ENCODE measurements around the gene DNHD1.

DNHD1 gene

DNA sequence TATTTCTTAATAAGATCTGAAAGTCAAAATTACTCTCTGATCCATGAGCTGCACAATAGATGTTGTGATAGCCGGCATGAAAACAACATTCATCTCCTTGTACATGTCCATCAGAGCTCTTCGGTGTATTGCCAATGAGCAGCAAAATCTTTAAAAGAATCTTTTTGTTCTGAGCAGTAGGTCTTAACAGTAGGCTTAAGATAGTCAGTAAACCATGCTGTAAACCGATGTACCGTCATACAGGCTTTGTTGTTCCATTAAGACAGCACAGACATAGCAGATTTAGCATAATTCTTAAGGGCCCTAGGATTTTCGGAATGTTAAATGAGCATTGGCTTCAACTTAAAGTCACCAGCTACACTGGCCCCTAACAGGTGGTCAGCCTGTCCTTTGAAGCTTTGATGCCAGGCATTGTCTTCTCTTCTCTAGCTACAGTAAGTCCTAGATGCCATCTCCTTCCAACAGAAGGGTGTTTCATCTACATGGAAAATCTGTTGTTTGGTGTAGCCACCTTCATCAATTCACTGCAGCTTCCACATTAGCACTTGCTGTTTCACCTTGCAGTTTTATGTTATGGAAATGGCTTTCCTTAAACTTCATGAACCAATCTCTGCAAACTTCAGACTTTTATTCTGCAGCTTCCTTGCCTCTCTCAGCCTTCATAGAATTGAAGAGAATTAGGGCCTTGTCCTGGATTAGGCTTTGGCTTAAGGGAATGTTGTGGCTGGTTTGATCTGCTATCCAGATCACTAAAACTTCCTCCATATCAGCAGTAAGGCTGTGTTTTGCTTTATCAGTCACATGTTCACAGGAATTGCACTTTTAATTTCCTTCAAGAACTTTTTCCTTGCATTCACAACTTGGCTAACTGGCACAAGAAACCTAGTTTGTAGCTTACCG, 78.0 kb downstream of the DNHD1 start:
- no peaks in the 10 kb centered on the region for H3K27me3 Mint-ChIP-seq
- peaks cover 4% of the 10 kb centered on the region for H3K36me3 Mint-ChIP-seq
- no peak overlapping the region for H3K4me3 Mint-ChIP-seq
- H3K4me1 Mint-ChIP-seq: no peaks in the 10 kb centered on the region
- no peaks in the 10 kb centered on the region for H3K9me3 Mint-ChIP-seq
- no peak overlapping the region for H3K27ac Mint-ChIP-seq

DNA sequence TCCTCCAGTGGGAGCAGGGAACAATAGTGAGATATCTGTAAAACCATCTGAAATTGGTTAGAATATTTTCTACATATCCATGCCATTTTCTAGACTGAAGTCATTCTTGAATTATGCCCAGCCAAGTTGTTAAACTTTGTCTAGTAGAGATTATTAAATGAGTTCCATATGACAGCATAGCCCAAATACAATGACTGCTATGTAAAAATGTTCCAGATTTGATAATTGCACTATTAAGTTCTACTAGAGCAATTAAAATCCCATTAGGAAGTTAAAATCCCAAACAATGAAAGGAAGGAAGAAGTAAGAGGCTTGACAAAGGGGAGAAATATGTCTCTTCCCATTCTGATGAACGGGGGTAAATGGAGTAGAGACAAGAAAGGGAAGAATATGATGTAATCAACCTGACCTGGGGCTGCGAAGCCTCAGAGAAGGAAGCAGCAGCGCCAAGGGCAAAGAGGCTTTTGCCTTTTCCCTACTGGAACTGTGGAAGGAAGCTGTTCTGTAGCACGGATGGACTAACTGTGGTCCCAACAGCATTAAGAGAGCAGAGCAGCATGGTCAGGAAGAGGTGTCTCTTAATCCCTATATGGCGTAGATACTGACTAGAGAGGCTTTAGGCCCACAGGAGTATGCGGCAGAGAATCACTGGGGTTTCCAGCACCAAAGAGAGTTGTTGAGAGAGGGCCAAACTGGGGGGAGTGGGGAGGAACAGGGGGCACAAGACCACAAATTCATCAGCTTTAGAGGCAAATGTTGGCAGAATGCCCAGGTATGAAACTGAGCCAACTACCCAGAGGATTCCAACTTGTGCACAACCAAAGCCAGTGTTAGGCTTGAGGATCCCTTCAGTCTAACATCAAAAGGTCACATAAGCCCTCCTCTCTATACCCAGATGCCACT, 79.6 kb downstream of the DNHD1 start:
- no peaks in the 10 kb centered on the region for H3K27me3 Mint-ChIP-seq
- no peaks in the 10 kb centered on the region for H3K9me3 Mint-ChIP-seq
- peaks cover 9% of the 10 kb centered on the region for H3K36me3 Mint-ChIP-seq
- H3K4me1 Mint-ChIP-seq: peaks cover 3% of the 10 kb centered on the region
- H3K27ac Mint-ChIP-seq: no peak overlapping the region
- no peak overlapping the region for H3K4me3 Mint-ChIP-seq

DNA sequence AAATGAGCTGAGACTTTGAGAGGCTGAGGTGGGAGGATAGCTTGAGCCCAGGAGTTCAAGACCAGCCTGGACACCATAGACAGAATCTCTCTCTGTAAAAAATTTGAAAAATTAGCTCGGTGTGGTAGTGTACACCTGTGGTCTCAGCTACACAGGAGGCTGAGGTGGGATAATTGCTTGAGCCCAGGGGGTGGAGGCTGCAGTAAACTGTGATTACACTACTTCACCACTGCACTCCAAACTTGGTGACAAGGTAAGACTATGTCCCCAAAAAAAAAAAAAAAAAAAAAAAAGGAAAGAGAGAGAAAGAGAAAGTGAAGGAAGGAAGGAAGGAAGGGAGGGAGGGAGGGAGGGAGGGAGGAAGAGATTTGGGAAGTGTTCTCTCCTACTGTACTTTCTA, 81.1 kb downstream of the DNHD1 start:
- H3K4me3 Mint-ChIP-seq: no peak overlapping the region
- H3K9me3 Mint-ChIP-seq: peaks cover 5% of the 10 kb centered on the region
- H3K27me3 Mint-ChIP-seq: no peaks in the 10 kb centered on the region
- peaks cover 18% of the 10 kb centered on the region for H3K36me3 Mint-ChIP-seq
- H3K4me1 Mint-ChIP-seq: peaks cover 3% of the 10 kb centered on the region
- no peak overlapping the region for H3K27ac Mint-ChIP-seq

DNA sequence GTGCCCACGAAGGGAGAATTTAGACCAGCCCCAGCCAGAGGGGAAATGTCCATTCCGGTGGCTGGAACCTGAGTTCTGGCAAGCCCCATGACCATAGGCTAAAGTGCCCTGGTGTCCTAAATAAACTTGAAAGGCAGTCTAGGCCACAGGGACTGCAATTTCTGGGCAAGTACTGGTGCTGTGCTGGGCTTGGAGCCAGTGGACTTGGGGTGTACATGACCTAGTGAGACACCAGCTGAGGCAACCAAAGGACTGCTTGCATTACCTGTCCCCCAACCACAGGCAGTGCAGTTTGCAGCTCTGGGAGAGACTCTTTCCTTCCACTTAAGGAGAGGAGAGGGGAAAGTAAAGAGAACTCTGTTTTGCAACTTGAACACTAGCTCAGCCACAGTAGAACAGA, 82.6 kb downstream of the DNHD1 start:
- H3K36me3 Mint-ChIP-seq: peaks cover 31% of the 10 kb centered on the region
- no peak overlapping the region for H3K27ac Mint-ChIP-seq

DNA sequence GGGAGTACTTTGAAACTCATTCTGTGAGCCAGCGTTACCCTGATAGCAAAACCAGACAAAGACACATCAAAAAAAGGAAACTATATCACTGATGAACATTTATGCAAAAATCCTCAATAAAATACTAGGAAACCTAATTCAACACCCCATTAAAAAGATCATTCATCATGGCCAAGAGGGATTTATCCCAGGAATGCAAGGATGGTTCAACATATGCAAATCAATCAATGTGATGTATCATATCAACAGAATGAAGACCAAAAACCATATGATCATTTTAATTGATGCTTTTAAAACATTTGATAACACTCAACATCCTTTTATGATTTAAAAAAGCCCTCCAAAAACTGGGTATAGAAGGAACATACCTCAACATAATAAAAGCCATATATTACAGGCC, 86.5 kb downstream of the DNHD1 start:
- no peaks in the 10 kb centered on the region for H3K27me3 Mint-ChIP-seq
- peaks cover 40% of the 10 kb centered on the region for H3K36me3 Mint-ChIP-seq
- H3K4me3 Mint-ChIP-seq: no peak overlapping the region
- no peak overlapping the region for H3K27ac Mint-ChIP-seq
- H3K4me1 Mint-ChIP-seq: peaks cover 3% of the 10 kb centered on the region
- peaks cover 21% of the 10 kb centered on the region for H3K9me3 Mint-ChIP-seq

More for the DNA sequence above, 82.6 kb downstream of the DNHD1 start:
- Mint-ChIP-seq H3K4me1 (peaks cover 3% of the 10 kb centered on the region), H3K9me3 (peaks cover 17% of the 10 kb centered on the region), H3K4me3 (no peak overlapping the region), H3K27me3 (no peaks in the 10 kb centered on the region)

DNA sequence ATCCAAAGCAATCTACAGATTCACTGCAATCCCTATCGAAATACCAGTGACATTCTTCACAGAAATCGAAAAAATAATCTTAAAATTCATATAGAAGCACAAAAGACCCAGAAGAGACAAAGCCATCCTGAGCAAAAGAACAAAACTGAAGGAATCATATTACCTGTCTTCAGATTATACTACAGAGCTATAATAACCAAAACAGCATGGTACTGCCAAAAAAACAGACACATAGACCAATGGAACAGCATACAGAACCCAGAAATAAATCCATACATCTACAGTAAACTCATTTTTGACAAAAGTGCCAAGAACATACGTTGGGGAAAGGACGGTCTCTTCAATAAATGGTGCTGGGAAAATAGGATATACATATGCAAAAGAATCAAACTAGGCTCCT, 87.4 kb downstream of the DNHD1 start:
- H3K36me3 Mint-ChIP-seq: peaks cover 40% of the 10 kb centered on the region
- H3K4me3 Mint-ChIP-seq: no peak overlapping the region
- no peaks in the 10 kb centered on the region for H3K27me3 Mint-ChIP-seq

DNA sequence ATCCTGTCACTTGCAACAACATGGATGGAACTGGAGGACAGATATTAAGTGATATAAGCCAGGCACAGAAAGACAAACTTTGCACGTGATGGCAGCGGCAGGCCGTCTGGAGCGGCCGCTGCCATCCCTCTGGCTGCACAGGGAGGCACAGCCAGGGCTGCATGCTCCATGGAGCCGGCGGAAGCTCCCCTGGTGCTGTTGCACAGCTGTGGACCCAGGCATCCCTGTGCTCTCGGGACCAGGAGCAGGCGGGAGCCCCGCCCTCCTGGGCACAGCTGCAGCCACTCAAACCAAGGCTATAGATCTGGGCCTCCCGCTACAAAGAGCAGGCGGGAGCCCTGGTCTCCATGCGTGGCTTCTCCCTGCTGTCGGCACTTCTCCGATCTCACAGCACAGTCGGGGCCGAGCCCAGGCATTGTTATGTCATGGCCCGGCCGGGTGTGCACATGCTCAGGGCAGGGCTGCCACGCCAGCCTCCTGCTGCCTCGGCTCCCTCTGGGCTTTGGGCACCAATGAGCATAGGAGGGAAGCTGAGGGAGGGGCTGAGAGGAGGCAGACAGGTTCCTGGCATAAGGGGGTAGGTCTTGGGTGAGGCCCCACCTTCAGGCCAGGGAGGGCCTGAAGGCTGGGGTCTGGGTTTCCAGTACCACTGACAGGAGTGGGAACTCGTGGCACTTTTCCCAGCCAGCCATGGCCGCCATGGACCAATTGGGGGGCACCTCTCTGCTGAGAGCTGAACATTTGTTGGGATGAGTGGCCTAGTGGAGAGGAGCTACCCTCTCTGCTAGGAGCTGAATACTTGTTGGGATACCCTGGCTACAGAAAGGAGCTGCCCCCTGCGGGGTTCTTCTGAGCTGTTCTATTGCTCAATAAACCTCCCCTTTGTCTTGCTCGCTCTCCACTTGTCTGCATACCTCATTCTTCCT, 89.6 kb downstream of the DNHD1 start:
- no peaks in the 10 kb centered on the region for H3K4me1 Mint-ChIP-seq
- no peak overlapping the region for H3K4me3 Mint-ChIP-seq
- no peak overlapping the region for H3K27ac Mint-ChIP-seq
- peaks cover 21% of the 10 kb centered on the region for H3K9me3 Mint-ChIP-seq
- no peaks in the 10 kb centered on the region for H3K27me3 Mint-ChIP-seq
- peaks cover 42% of the 10 kb centered on the region for H3K36me3 Mint-ChIP-seq

More for the DNA sequence above, 87.4 kb downstream of the DNHD1 start:
- Mint-ChIP-seq H3K4me1 (peaks cover 3% of the 10 kb centered on the region), H3K27ac (no peak overlapping the region), H3K9me3 (peaks cover 21% of the 10 kb centered on the region)

DNA sequence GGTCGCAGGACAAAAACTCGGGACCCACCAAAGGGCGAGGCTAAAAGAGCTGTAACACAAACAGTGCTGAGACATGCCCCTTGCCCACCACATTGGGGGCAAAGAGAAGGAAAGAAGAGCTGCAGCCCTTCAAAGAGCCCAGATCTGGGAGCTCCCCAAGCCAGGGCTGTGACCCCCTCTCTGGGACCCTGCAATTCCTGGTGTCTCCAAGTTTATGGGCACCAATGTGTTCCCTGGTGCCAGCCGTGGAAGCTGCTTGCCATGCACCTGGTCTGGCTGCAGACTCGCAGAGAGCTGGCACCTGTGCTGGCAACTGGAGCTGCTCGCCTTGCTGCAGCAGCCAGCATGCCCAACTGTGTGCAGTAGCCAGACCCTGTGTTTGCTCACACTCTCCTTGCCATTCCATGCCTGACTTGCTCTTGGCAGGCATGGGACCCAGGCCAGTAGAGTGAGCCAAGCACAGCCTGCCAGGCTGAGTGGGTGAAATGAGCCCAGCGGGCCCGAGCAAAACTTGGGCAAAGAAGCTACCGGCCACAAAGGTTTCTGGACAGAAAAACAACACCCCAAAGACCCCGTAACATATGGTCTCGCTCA, 90.4 kb downstream of the DNHD1 start:
- H3K27ac Mint-ChIP-seq: no peak overlapping the region
- H3K4me3 Mint-ChIP-seq: no peak overlapping the region
- H3K36me3 Mint-ChIP-seq: peaks cover 40% of the 10 kb centered on the region
- H3K9me3 Mint-ChIP-seq: peaks cover 21% of the 10 kb centered on the region
- no peaks in the 10 kb centered on the region for H3K27me3 Mint-ChIP-seq
- no peaks in the 10 kb centered on the region for H3K4me1 Mint-ChIP-seq

DNA sequence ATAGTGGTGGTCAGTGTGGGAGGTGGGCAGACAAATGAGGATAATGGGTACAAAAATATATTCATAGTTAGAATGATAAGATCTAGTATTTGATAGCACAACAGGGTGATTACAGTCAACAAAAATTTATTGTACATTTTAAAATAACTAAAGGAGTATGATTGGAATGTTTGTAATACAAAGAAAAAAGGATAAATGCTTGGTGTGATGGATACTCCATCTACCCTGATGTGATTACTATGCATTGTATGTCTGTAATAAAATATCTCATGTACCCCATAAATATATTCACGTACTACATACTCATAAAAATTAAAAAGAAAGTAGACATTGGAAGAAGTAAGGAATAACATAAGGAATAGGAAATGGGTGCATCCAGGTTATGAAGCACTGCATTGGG, 90.9 kb downstream of the DNHD1 start:
- Mint-ChIP-seq H3K36me3 (peaks cover 36% of the 10 kb centered on the region), H3K27ac (no peak overlapping the region), H3K27me3 (no peaks in the 10 kb centered on the region), H3K4me1 (no peaks in the 10 kb centered on the region), H3K4me3 (no peak overlapping the region), H3K9me3 (peaks cover 17% of the 10 kb centered on the region)

DNA sequence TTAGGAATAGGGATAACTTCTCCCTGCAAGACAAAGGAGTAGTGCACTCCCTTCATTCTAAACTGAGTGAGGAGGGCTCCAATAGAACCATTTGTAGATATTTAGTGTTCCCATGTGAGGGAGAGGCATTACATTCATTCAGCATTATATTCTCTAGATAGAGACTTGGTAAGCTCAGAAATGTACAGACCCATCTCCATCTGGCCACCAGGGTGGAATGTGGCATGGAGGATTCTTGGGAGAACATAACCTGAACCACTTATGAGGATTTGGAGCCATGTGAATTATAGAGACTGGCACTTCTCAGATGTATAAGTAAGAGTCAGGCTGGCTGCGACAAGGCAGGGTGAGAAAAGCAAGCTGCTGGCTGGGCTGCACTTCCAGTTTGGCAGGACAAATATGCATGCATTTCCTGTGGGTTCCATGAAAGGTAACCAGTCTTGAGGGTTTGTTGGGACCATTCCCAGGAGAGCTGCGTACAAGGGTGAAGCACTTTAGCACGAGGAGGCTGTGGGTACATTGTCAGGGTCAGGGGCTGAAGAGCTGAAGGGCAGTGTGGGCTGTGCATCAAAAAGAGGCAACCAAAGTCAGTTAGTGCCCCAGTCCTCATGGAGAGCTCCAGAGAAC, 97.2 kb downstream of the DNHD1 start:
- peaks cover 23% of the 10 kb centered on the region for H3K36me3 Mint-ChIP-seq
- peaks cover 38% of the 10 kb centered on the region for H3K4me1 Mint-ChIP-seq
- H3K27ac Mint-ChIP-seq: no peak overlapping the region
- no peak overlapping the region for H3K4me3 Mint-ChIP-seq
- no peaks in the 10 kb centered on the region for H3K27me3 Mint-ChIP-seq
- H3K9me3 Mint-ChIP-seq: no peaks in the 10 kb centered on the region

DNA sequence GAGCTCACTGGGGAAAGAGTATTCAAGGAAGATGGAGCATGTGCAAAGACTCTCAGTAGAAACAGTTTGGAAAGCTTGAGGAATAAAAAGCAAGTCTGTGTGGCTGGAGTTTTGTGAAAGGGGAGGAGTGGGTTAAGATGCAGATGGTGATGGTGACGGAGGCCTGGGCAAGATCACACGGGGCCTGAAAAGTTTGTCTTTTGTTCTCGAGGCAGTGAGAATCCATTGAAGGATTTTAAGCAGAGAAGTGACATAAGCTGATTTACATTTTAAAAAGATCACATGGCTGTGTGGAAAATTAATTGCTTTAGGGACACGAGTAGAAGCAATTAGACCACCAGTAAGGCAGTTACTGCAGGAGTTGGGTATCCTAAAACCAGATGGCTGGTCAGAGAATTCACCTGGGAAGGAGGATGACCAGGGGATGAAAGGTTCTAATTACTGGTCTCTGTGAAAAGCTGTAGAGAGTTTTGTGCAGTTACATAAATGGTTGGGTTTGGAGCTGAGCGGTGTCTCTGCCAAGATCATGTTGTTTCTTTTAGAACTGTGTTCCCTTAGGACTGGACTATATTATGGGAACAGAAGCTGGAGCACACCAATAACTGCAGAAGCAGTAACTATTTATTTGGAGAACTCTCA, 99.3 kb downstream of the DNHD1 start:
- H3K27me3 Mint-ChIP-seq: no peaks in the 10 kb centered on the region
- H3K36me3 Mint-ChIP-seq: peaks cover 18% of the 10 kb centered on the region
- H3K9me3 Mint-ChIP-seq: no peaks in the 10 kb centered on the region
- H3K4me1 Mint-ChIP-seq: peaks cover 45% of the 10 kb centered on the region
- H3K4me3 Mint-ChIP-seq: no peak overlapping the region
- H3K27ac Mint-ChIP-seq: no peak overlapping the region

DNA sequence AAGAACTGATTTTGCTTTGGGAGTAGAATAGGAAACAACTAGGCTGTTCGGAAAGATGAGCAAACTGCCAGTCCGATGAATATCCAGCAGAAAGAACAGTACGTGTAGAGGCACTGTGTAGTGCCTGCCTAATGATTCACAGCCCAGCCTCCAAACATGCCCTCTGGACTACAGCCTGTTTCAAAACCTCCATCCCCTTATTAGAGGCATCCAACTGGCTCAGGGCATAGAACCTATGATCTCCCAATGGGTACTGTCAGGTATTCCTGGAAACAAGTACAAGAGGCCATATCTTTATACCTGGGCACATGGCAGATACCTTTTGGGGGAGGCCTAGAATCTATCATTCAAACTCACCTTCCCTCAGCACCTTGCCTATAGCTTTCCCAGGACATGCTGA, 101.5 kb downstream of the DNHD1 start:
- H3K27ac Mint-ChIP-seq: no peak overlapping the region
- H3K4me1 Mint-ChIP-seq: peaks cover 49% of the 10 kb centered on the region
- no peaks in the 10 kb centered on the region for H3K27me3 Mint-ChIP-seq
- H3K36me3 Mint-ChIP-seq: peaks cover 9% of the 10 kb centered on the region
- H3K9me3 Mint-ChIP-seq: no peaks in the 10 kb centered on the region
- no peak overlapping the region for H3K4me3 Mint-ChIP-seq

DNA sequence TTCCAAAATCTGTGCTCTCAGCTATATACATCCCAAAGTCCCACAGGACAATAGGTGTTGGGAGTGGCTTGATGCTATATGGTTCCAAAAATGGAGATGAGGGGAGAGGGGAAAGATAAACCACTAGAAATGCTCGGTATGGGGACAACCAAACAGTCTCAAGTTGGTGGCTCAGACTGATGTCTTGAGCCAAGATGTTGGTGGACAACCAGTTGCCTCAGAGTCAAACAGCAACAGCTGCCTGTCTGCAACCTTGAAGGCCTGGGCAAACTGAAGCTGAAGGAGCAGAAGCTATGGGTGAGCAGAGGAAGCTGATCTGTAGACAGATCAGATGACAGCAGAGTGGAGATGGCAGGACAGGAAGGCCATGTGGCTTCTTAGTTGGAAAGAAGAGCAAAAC, 102.4 kb downstream of the DNHD1 start:
- H3K9me3 Mint-ChIP-seq: no peaks in the 10 kb centered on the region
- no peaks in the 10 kb centered on the region for H3K27me3 Mint-ChIP-seq
- H3K27ac Mint-ChIP-seq: peak overlapping the region; percentile 39
- no peak overlapping the region for H3K4me3 Mint-ChIP-seq
- peaks cover 40% of the 10 kb centered on the region for H3K4me1 Mint-ChIP-seq
- peaks cover 6% of the 10 kb centered on the region for H3K36me3 Mint-ChIP-seq

DNA sequence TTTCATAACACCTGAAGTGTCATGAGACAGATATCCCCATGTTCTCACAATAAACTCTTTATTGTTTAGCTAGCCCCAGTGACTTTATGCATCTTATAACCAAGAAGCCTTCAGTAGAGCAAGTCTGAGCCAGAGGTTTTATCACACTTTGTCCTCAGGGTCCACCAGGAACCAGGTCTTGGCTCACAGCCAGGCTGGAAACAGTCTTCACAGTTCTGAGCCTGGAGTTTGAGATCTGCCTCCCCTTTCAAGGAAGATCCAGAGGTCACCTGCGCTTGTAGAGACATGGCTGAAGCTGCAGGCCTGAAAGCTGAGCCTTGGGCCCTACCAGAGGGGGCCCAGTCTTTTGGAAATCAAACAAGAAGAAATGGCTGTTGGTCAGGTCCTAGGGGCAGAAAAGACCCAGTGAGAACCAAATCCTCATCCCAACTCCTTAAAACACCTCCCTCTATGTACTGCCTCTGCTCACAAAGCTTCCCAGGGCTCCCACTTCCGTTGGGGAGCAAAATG, 102.9 kb downstream of the DNHD1 start:
- Mint-ChIP-seq H3K4me3 (no peak overlapping the region), H3K27me3 (no peaks in the 10 kb centered on the region)

More for the DNA sequence above, 102.9 kb downstream of the DNHD1 start:
- H3K27ac Mint-ChIP-seq: peak overlapping the region; percentile 39
- H3K9me3 Mint-ChIP-seq: no peaks in the 10 kb centered on the region
- H3K4me1 Mint-ChIP-seq: peaks cover 37% of the 10 kb centered on the region
- peaks cover 6% of the 10 kb centered on the region for H3K36me3 Mint-ChIP-seq
